H1 (cell line): Measurements from ENCODE around the gene NRN1L. TPM values are rescaled to one million over a fixed set of nuclear protein-coding genes. Genes with fewer than 3 reads are reported as not detected.

ENCODE experiments used
- CHD7 ChIP-seq: fragments of 300-600 bp; sonication (generic); IDR thresholded peaks from 2 replicates; pipeline ENCODE4 v1.7.1; 2012; ENCODE audit warnings: low read length, moderate library complexity, mild to moderate bottlenecking, inconsistent platforms; ENCODE audit not compliant: insufficient replicate concordance
- GTF2F1 ChIP-seq: IDR thresholded peaks from 2 replicates; pipeline ENCODE4 v1.6.1; 2012; ENCODE audit warnings: low read depth, low read length, improper control_type of control experiment, borderline replicate concordance
- KDM4A ChIP-seq: IDR thresholded peaks from one replicate; pipeline ENCODE4 v1.7.1; 2012; ENCODE audit warnings: low read depth, mild to moderate bottlenecking, moderate library complexity, low read length, inconsistent platforms; ENCODE audit not compliant: severe bottlenecking
- NANOG ChIP-seq: IDR thresholded peaks from 2 replicates; pipeline ENCODE4 v1.6.1; 2011; ENCODE audit warnings: low read length, low read depth, mild to moderate bottlenecking, inconsistent platforms; ENCODE audit not compliant: insufficient read depth, poor library complexity, severe bottlenecking
- POU5F1 ChIP-seq: IDR thresholded peaks from 2 replicates; pipeline ENCODE4 v1.6.1; 2011; ENCODE audit warnings: low read depth, mild to moderate bottlenecking, low read length, moderate library complexity
- SP4 ChIP-seq: IDR thresholded peaks from 2 replicates; pipeline ENCODE4 v1.6.1; 2012; ENCODE audit warnings: low read length, inconsistent platforms
- SRF ChIP-seq: IDR thresholded peaks from 2 replicates; pipeline ENCODE4 v1.6.1; 2011; ENCODE audit warnings: mild to moderate bottlenecking, low read depth, low read length, moderate library complexity
- polyA plus RNA-seq, 7 experiments: library from polyadenylated mRNA; depleted of rRNA in 3 of 7; stranded (reverse) in 5 of 7; unstranded in 2 of 7; fragments of >200 nt in 5 of 7; fragments of 200-250 nt in 2 of 7; gene quantifications; 1 replicate in 5 of 7; 2 replicates in 1 of 7; 4 replicates in 1 of 7; pipeline versions ENCODE4 v1.2.1 to v1.2.3, GENCODE V29; 2011 to 2013; ENCODE audit warnings: missing spikeins in 2 of 7, mixed read lengths in 2 of 7
- total RNA-seq: library from RNA; stranded (reverse); fragmentation: NEBNext Ultra II Directional; extraction: Animal tissue kit (Norgen Biotek cat#: 25700); gene quantifications from 2 replicates; pipeline ENCODE4 v1.2.1, GENCODE V29; 2021

The NRN1L gene
- total and polyA plus RNA-seq, 2 of the 8 experiments (the other 6 are each of a cell fraction or from before 2014, with no cell fraction given) = 4.1 to 35.2 TPM

GRCh38 chr16:67878846-67879245, 5.8 kb upstream of the NRN1L start (continued):
- TF ChIP-seq CHD7 (no peak), SRF (no peak), NANOG (no peak), SP4 (no peak), GTF2F1 (no peak), POU5F1 (no peak), KDM4A (no peak)
- TF ChIP-seq, all 59 proteins: peak for 0
